ENCODE measurements around the gene CDKN2AIP. TPM values are rescaled to one million over a fixed set of nuclear protein-coding genes. Genes with fewer than 3 reads are reported as not detected.

CDKN2AIP gene
- total RNA-seq, 2 experiments from 2014 or later = 31.2 to 36.3 TPM

DNA sequence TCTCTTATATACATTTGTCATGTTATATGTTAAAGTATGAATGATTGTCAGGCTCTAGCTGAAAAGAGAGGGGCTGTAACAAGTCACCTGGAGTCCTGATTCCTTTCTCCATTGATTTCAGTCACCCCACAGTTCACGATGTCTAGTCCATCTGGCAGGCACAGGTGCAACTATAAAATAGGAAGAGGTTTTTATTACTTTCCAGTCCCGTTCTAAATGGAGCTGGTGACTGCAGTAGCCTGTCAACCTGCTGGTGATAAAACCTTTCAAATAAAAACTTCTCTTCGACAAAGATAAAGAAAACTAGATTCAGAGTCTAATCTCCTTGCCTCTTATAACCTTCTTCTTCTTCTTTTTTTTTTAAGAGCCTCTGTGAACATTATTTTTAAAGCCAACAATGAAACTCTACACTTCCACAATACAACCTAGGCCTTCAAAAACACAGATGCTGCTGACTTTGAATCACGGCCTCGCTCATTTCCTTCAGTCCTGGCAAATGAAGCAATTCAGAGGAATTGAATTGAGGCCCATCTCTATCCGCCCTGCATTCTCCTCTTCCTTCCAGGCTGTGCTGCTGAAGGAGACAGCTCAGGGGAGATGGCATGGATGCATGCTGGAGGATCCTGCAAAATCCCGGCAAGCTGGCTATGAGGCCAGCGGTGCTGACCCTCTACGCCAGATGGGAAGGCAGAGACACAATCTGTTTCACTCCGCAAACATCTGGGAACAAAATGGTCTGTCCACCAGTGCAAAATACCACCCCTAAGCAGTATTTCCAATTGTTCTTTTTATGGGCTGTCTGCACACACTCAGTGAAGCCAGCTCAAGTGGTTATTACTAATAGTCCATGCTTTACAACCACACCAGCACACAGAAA lies 27.3 kb upstream of the CDKN2AIP start:
- no peaks in the 10 kb centered on the region for H3K4me1 ChIP-seq (ENCODE audit: insufficient read depth, low read length, poor library complexity, severe bottlenecking)
- H3K36me3 ChIP-seq (ENCODE audit: insufficient read depth, low read length) = no peaks in the 10 kb centered on the region
- DNase-seq (ENCODE audit: low spot score) = no peak
- H3K79me2 ChIP-seq (ENCODE audit: insufficient read depth, low read depth, low read length) = no peaks in the 10 kb centered on the region
- H3K9me3 ChIP-seq (ENCODE audit: low read length) = no peaks in the 10 kb centered on the region
- no peak overlapping the region for H3K4me2 ChIP-seq (ENCODE audit: low read length)
- TF ChIP-seq, protein P1, sequence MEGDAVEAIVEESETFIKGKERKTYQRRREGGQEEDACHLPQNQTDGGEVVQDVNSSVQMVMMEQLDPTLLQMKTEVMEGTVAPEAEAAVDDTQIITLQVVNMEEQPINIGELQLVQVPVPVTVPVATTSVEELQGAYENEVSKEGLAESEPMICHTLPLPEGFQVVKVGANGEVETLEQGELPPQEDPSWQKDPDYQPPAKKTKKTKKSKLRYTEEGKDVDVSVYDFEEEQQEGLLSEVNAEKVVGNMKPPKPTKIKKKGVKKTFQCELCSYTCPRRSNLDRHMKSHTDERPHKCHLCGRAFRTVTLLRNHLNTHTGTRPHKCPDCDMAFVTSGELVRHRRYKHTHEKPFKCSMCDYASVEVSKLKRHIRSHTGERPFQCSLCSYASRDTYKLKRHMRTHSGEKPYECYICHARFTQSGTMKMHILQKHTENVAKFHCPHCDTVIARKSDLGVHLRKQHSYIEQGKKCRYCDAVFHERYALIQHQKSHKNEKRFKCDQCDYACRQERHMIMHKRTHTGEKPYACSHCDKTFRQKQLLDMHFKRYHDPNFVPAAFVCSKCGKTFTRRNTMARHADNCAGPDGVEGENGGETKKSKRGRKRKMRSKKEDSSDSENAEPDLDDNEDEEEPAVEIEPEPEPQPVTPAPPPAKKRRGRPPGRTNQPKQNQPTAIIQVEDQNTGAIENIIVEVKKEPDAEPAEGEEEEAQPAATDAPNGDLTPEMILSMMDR (conservative IDR thresholded peaks at IDR 0.05; ENCODE audit: low read length) = no peak
- TF ChIP-seq EZH2phosphoT487 (IDR thresholded peaks at IDR 0.05; ENCODE audit: borderline replicate concordance, low read depth, low read length) = no peak
- no peak overlapping the region for H3K4me3 ChIP-seq (ENCODE audit: low read depth, low read length, poor library complexity, severe bottlenecking)
- no peak overlapping the region for H3K27ac ChIP-seq (ENCODE audit: low read depth, low read length, poor library complexity, severe bottlenecking)
- H4K20me1 ChIP-seq (ENCODE audit: insufficient read depth, low read length) = no peaks in the 10 kb centered on the region
- ChIA-PET POLR2A (interaction anchor here (0.5 to 1.0 kb wide), 2 partner anchors 20 to 28 kb away, joined by 3 read pairs; partner anchors contain the start of gene CDKN2AIP), CTCF (ENCODE audit: unreplicated experiment) (no interaction called here)
- intact Hi-C loops (cut with micrococcal nuclease; ENCODE audit: unreplicated experiment) = no loop called here
- BruUV-seq (replicated peaks) = no TSS peak
- H2AFZ ChIP-seq (ENCODE audit: low read length) = no peak overlapping the region
- no peaks in the 10 kb centered on the region for H3K9me2 ChIP-seq (ENCODE audit: insufficient read depth, low read length)

DNA sequence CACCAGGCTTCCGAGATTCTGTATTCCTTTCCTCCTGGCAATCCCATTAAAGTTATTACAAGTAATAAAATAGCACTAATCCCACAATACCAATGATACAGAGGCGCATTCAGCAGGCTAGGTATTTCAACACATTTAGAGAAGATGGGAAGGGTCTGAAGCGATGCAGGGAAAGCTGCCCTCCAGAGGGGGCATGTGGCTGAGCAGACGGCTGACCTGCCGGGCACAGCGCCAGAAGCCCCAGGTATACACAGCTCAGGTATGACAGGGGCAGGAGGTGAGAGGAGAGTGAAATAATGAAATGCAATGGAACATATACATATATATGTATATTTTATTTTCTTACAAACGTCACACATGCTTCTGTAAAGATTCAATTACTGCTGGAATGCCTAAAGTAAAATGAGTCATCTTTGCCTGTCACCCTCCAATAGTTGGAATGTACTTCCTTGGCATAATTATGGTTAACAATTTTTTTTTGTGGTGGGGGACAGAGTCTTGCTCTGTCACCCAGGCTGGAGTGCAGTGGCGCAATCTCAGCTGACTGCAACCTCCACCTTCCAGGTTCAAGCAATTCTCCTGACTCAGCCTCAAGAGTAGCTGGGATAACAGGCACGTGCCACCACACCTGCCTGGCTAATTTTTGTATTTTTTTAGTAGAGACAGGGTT lies 21.3 kb upstream of the CDKN2AIP start:
- Histone ChIP-seq H2AFZ (ENCODE audit: low read length) (no peak overlapping the region), H3K4me2 (ENCODE audit: low read length) (no peak overlapping the region), H3K4me1 (ENCODE audit: insufficient read depth, low read length, poor library complexity, severe bottlenecking) (no peaks in the 10 kb centered on the region), H3K27ac (ENCODE audit: low read depth, low read length, poor library complexity, severe bottlenecking) (no peak overlapping the region), H3K36me3 (ENCODE audit: insufficient read depth, low read length) (no peaks in the 10 kb centered on the region), H3K9me2 (ENCODE audit: insufficient read depth, low read length) (no peaks in the 10 kb centered on the region), H3K9me3 (ENCODE audit: low read length) (no peaks in the 10 kb centered on the region), H4K20me1 (ENCODE audit: insufficient read depth, low read length) (no peaks in the 10 kb centered on the region), H3K4me3 (ENCODE audit: low read depth, low read length, poor library complexity, severe bottlenecking) (no peak overlapping the region), H3K79me2 (ENCODE audit: insufficient read depth, low read depth, low read length) (no peaks in the 10 kb centered on the region)
- BruUV-seq (replicated peaks) = no TSS peak
- no peak for DNase-seq (ENCODE audit: low spot score)
- CTCF ChIA-PET (ENCODE audit: unreplicated experiment) = no interaction called here
- POLR2A ChIA-PET = no interaction called here
- intact Hi-C loops (cut with micrococcal nuclease; ENCODE audit: unreplicated experiment) = no loop called here
- TF ChIP-seq EZH2phosphoT487 (IDR thresholded peaks at IDR 0.05; ENCODE audit: borderline replicate concordance, low read depth, low read length) = no peak
- TF ChIP-seq, protein P1 (conservative IDR thresholded peaks at IDR 0.05; ENCODE audit: low read length) = no peak
